WTC11 (cell line): ENCODE data around the gene SLBP. TPM values are rescaled to one million over a fixed set of nuclear protein-coding genes. Genes with fewer than 3 reads are reported as not detected.

ENCODE experiments used
- ATAC-seq: fragments of 200-7000 bp; cut with Tn5 transposase; 2 replicates; pipeline ENCODE4 v1.10.0; 2021; ENCODE audit warnings: mild to moderate bottlenecking, moderate library complexity
- CTCF ChIA-PET: fragments of 300-600 bp; sonication (Branson Sonifier 250); formaldehyde crosslinking; loops from one replicate; lab custom pipeline; 2021; ENCODE audit warnings: antibody characterized with exemption; lab: Charles Lee
- POLR2A ChIA-PET: fragments of 350-600 bp; sonication (Branson Sonifier 250); formaldehyde crosslinking; loops from one replicate; lab custom pipeline; 2021; ENCODE audit warnings: antibody characterized with exemption; lab: Charles Lee
- DNase-seq: peaks from one replicate; pipeline ENCODE4 v3.0.0; 2021; ENCODE audit warnings: low spot score
- H3K27ac Mint-ChIP-seq: 2 replicates; pipeline ENCODE4 v1.8.0; 2021; ENCODE audit warnings: mixed read lengths
- H3K27me3 Mint-ChIP-seq: 2 replicates; pipeline ENCODE4 v1.8.0; 2021; ENCODE audit warnings: low read depth, mild to moderate bottlenecking, moderate library complexity, mixed read lengths
- H3K36me3 Mint-ChIP-seq: 2 replicates; pipeline ENCODE4 v1.8.0; 2021; ENCODE audit warnings: mixed read lengths
- H3K4me1 Mint-ChIP-seq: 2 replicates; pipeline ENCODE4 v1.8.0; 2022; ENCODE audit warnings: mixed read lengths
- H3K4me3 Mint-ChIP-seq: 2 replicates; pipeline ENCODE4 v1.8.0; 2021; ENCODE audit warnings: mild to moderate bottlenecking, moderate library complexity, mixed read lengths
- H3K9me3 Mint-ChIP-seq: 2 replicates; pipeline ENCODE4 v1.8.0; 2021; ENCODE audit warnings: mixed read lengths
- CBFB ChIP-seq: sonication (generic); formaldehyde crosslinking; IDR thresholded peaks from 2 replicates; pipeline ENCODE4 v1.8.1; 2022; ENCODE audit warnings: mild to moderate bottlenecking, low read depth, missing genetic modification reagents
- FOXJ3 ChIP-seq: sonication (generic); formaldehyde crosslinking; IDR thresholded peaks from 2 replicates; pipeline ENCODE4 v1.9.0; 2021; ENCODE audit warnings: missing genetic modification reagents, mild to moderate bottlenecking, borderline replicate concordance
- FOXK1 ChIP-seq: sonication (generic); formaldehyde crosslinking; IDR thresholded peaks from 2 replicates; pipeline ENCODE4 v1.8.0; 2022; ENCODE audit warnings: mild to moderate bottlenecking, moderate library complexity, missing genetic modification reagents
- FOXP4 ChIP-seq: sonication (generic); formaldehyde crosslinking; IDR thresholded peaks from 2 replicates; pipeline ENCODE4 v1.8.0; 2022; ENCODE audit warnings: mild to moderate bottlenecking, missing genetic modification reagents
- IRF2 ChIP-seq: sonication (generic); formaldehyde crosslinking; IDR thresholded peaks from 2 replicates; pipeline ENCODE4 v1.8.0; 2022; ENCODE audit warnings: low read depth, missing genetic modification reagents, borderline replicate concordance
- KAT7 ChIP-seq: sonication (generic); formaldehyde crosslinking; IDR thresholded peaks from 2 replicates; pipeline ENCODE4 v1.8.1; 2023; ENCODE audit warnings: missing genetic modification reagents, mild to moderate bottlenecking, borderline replicate concordance
- PRDM15 ChIP-seq: sonication (generic); formaldehyde crosslinking; IDR thresholded peaks from 2 replicates; pipeline ENCODE4 v1.8.0; 2022; ENCODE audit warnings: missing genetic modification reagents
- ZBTB43 ChIP-seq: sonication (generic); formaldehyde crosslinking; IDR thresholded peaks from 2 replicates; pipeline ENCODE4 v1.8.1; 2023; ENCODE audit warnings: mild to moderate bottlenecking, missing genetic modification reagents
- ZNF425 ChIP-seq: fragments of 250-450 bp; sonication (Bioruptor Pico); conservative IDR thresholded peaks from 2 replicates; pipeline ENCODE4 v1.9.0; 2021; ENCODE audit warnings: mild to moderate bottlenecking
- ZNF532 ChIP-seq: fragments of 250-450 bp; sonication (Bioruptor Pico); IDR thresholded peaks from 2 replicates; pipeline ENCODE4 v1.9.0; 2021; ENCODE audit warnings: mild to moderate bottlenecking, borderline replicate concordance
- ZNF671 ChIP-seq: fragments of 250-450 bp; sonication (Bioruptor Pico); IDR thresholded peaks from 2 replicates; pipeline ENCODE4 v1.8.0; 2021; ENCODE audit warnings: mild to moderate bottlenecking
- total RNA-seq: library from RNA; stranded (reverse); gene quantifications from 3 replicates; pipeline ENCODE4 v1.2.3, GENCODE V29; 2021

SLBP gene
- total RNA-seq, 1 experiment from 2014 or later: 40.2 TPM

GRCh38 chr4:1667273-1667672 lies 44.8 kb downstream of the SLBP start (continued):
- TF ChIP-seq FOXP4 (CRISPR knock-in tag) (no peak), ZBTB43 (CRISPR knock-in tag) (no peak), KAT7 (CRISPR knock-in tag) (no peak), ZNF425 (no peak)

GRCh38 chr4:1666391-1666790 lies 45.7 kb downstream of the SLBP start:
- H3K4me3 Mint-ChIP-seq: no peak overlapping the region
- H3K27ac Mint-ChIP-seq: no peak overlapping the region
- H3K4me1 Mint-ChIP-seq: peaks cover 5% of the 10 kb centered on the region
- H3K27me3 Mint-ChIP-seq: no peaks in the 10 kb centered on the region
- no peak for ATAC-seq
- H3K9me3 Mint-ChIP-seq: no peaks in the 10 kb centered on the region
- no peaks in the 10 kb centered on the region for H3K36me3 Mint-ChIP-seq
- TF ChIP-seq FOXJ3 (CRISPR knock-in tag) (no peak), PRDM15 (CRISPR knock-in tag) (no peak), CBFB (CRISPR knock-in tag) (no peak), ZNF671 (CRISPR knock-in tag) (no peak), ZNF532 (no peak), IRF2 (CRISPR knock-in tag) (no peak), FOXK1 (CRISPR knock-in tag) (no peak)
- ChIA-PET POLR2A (no interaction called here), CTCF (no interaction called here)
- no peak for DNase-seq
